IMR-90 (cell line): ENCODE results near the gene MILR1. TPM values are rescaled to one million over a fixed set of nuclear protein-coding genes. Genes with fewer than 3 reads are reported as not detected.

Experiments used
- ATAC-seq: fragments of 200-7000 bp; cut with Tn5 transposase; 2 replicates; pipeline ENCODE4 v1.9.1; 2020; ENCODE audit warnings: low read depth, mild to moderate bottlenecking, moderate library complexity
- BruUV-seq: library from RNA; stranded (reverse); fragments of 400-500 nt; replicated peaks from 2 replicates; lab custom pipeline; 2021; lab: Mats Ljungman, UMichigan
- CTCF ChIA-PET: fragments of 300-600 bp; formaldehyde crosslinking; extraction: SDS; loops from one replicate; lab custom pipeline; 2021; ENCODE audit warnings: antibody characterized with exemption; lab: Yijun Ruan, JAX
- POLR2A ChIA-PET: fragments of 300-600 bp; sonication (Branson Sonifier 250); formaldehyde crosslinking; loops from one replicate; lab custom pipeline; 2022; ENCODE audit warnings: antibody characterized with exemption; ENCODE audit not compliant: unreplicated experiment; lab: Charles Lee
- DNase-seq: peaks from one replicate; pipeline ENCODE4 v3.0.0; 2013
- H2AFZ ChIP-seq: replicated peaks from 2 replicates; pipeline ENCODE3; 2013; ENCODE audit warnings: low read length, mild to moderate bottlenecking; ENCODE audit not compliant: poor library complexity
- H2AK5ac ChIP-seq: 2 replicates; pipeline ENCODE4 v1.6.1; 2013; ENCODE audit warnings: low read depth, low read length, inconsistent platforms
- H2AK9ac ChIP-seq: replicated peaks from 2 replicates; pipeline ENCODE3; 2013; ENCODE audit warnings: mild to moderate bottlenecking, low read depth, low read length, moderate library complexity; ENCODE audit not compliant: poor library complexity
- H2BK120ac ChIP-seq: 2 replicates; pipeline ENCODE4 v1.6.1; 2013; ENCODE audit warnings: low read depth, low read length, inconsistent platforms
- H2BK15ac ChIP-seq: 3 replicates; pipeline ENCODE4 v1.6.1; 2013; ENCODE audit warnings: low read depth, low read length, inconsistent platforms
- H2BK20ac ChIP-seq: 2 replicates; pipeline ENCODE4 v1.6.1; 2013; ENCODE audit warnings: low read depth, mild to moderate bottlenecking, inconsistent platforms, low read length, moderate library complexity
- H2BK5ac ChIP-seq: 2 replicates; pipeline ENCODE4 v1.6.1; 2013; ENCODE audit warnings: mild to moderate bottlenecking, low read depth, low read length, inconsistent platforms; ENCODE audit not compliant: poor library complexity, severe bottlenecking
- H3K14ac ChIP-seq: replicated peaks from 2 replicates; pipeline ENCODE4 v1.6.1; 2013; ENCODE audit warnings: low read depth, low read length, inconsistent platforms
- H3K18ac ChIP-seq: 2 replicates; pipeline ENCODE4 v1.6.1; 2013; ENCODE audit warnings: low read depth, low read length, control low read depth
- H3K23ac ChIP-seq: 2 replicates; pipeline ENCODE4 v1.6.1; 2013; ENCODE audit warnings: low read depth, low read length, inconsistent platforms
- H3K27ac ChIP-seq: 2 replicates; pipeline ENCODE4 v1.5.1; 2013; ENCODE audit warnings: mild to moderate bottlenecking, control low read depth, low read length; ENCODE audit not compliant: insufficient read depth
- H3K27me3 ChIP-seq: 2 replicates; pipeline ENCODE4 v1.6.1; 2013; ENCODE audit warnings: low read length; ENCODE audit not compliant: control insufficient read depth, insufficient read depth
- H3K36me3 ChIP-seq: 2 replicates; pipeline ENCODE4 v1.6.1; 2013; ENCODE audit warnings: low read length, mixed read lengths; ENCODE audit not compliant: control insufficient read depth, insufficient read depth
- H3K4ac ChIP-seq: 2 replicates; pipeline ENCODE4 v1.6.1; 2013; ENCODE audit warnings: low read depth, low read length, inconsistent platforms
- H3K4me1 ChIP-seq: 2 replicates; pipeline ENCODE4 v1.6.1; 2013; ENCODE audit warnings: low read length, mixed read lengths; ENCODE audit not compliant: control insufficient read depth, insufficient read depth
- H3K4me2 ChIP-seq: 2 replicates; pipeline ENCODE4 v1.6.1; 2013; ENCODE audit warnings: low read depth, mild to moderate bottlenecking, control low read depth, low read length, moderate library complexity
- H3K4me3 ChIP-seq: 2 replicates; pipeline ENCODE4 v1.5.1; 2013; ENCODE audit warnings: low read depth, mild to moderate bottlenecking, control low read depth, low read length, moderate library complexity; ENCODE audit not compliant: insufficient read depth
- H3K56ac ChIP-seq: 2 replicates; pipeline ENCODE4 v1.6.1; 2013; ENCODE audit warnings: low read length, inconsistent platforms; ENCODE audit not compliant: insufficient read depth; ENCODE audit errors: extremely low read depth
- H3K79me1 ChIP-seq, 2 experiments: 2 replicates each; pipeline ENCODE4 v1.6.1; 2013; ENCODE audit warnings: low read length in 2 of 2, inconsistent platforms in 1 of 2, low read depth in 1 of 2
- H3K9ac ChIP-seq: 2 replicates; pipeline ENCODE4 v1.6.1; 2013; ENCODE audit warnings: low read depth, low read length, control low read depth
- H3K9me1 ChIP-seq: 2 replicates; pipeline ENCODE4 v1.6.1; 2013; ENCODE audit warnings: low read length, inconsistent platforms; ENCODE audit not compliant: insufficient read depth
- H3K9me3 ChIP-seq: 2 replicates; pipeline ENCODE4 v1.6.1; 2013; ENCODE audit warnings: low read length; ENCODE audit not compliant: control insufficient read depth, insufficient read depth
- H4K20me1 ChIP-seq: 2 replicates; pipeline ENCODE4 v1.6.1; 2013; ENCODE audit warnings: low read length, inconsistent platforms; ENCODE audit not compliant: insufficient read depth
- H4K5ac ChIP-seq: 2 replicates; pipeline ENCODE4 v1.6.1; 2013; ENCODE audit warnings: mild to moderate bottlenecking, low read depth, low read length, control low read depth
- H4K8ac ChIP-seq, 2 experiments: 2 replicates each; pipeline ENCODE4 v1.6.1; 2013; ENCODE audit warnings: low read depth in 2 of 2, low read length in 2 of 2, control low read depth in 1 of 2, inconsistent platforms in 1 of 2
- H4K91ac ChIP-seq: 2 replicates; pipeline ENCODE4 v1.6.1; 2013; ENCODE audit warnings: low read depth, low read length, inconsistent platforms; ENCODE audit not compliant: insufficient read depth
- MAZ ChIP-seq: IDR thresholded peaks from 2 replicates; pipeline ENCODE4 v1.6.1; 2012; ENCODE audit warnings: low read depth, mild to moderate bottlenecking, low read length, improper control_type of control experiment, moderate library complexity, borderline replicate concordance
- MXI1 ChIP-seq: IDR thresholded peaks from 2 replicates; pipeline ENCODE4 v1.6.1; 2012; ENCODE audit warnings: low read depth, mild to moderate bottlenecking, low read length, moderate library complexity, borderline replicate concordance
- NFE2L2 ChIP-seq: fragments of 150-350 bp; IDR thresholded peaks from 2 replicates; pipeline ENCODE4 v1.6.1; 2016; ENCODE audit warnings: low read depth, mild to moderate bottlenecking, low read length
- RCOR1 ChIP-seq: IDR thresholded peaks from 2 replicates; pipeline ENCODE4 v1.6.1; 2012; ENCODE audit warnings: mild to moderate bottlenecking, low read length, improper control_type of control experiment; ENCODE audit not compliant: insufficient replicate concordance
- SMC3 ChIP-seq: fragments of 150-350 bp; IDR thresholded peaks from 2 replicates; pipeline ENCODE4 v1.6.1; 2016; ENCODE audit warnings: low read depth, mild to moderate bottlenecking, antibody characterized with exemption, low read length, moderate library complexity
- WGBS, 2 experiments: methylation state at CpG; one replicate each; pipeline versions ENCODE4 v1.1.5 to v1.1.7; 2013; ENCODE audit warnings: missing lambda C conversion rate in 2 of 2; ENCODE audit not compliant: insufficient read length in 1 of 2; ENCODE audit errors: extremely low coverage in 2 of 2; 5-methylcytosine and 5-hydroxymethylcytosine counted together
- dilution Hi-C: fragments of 300-500 bp; cut with HindIII; formaldehyde crosslinking; loops from one replicate; pipeline ENCODE4 v1.14.3; 2018; ENCODE audit warnings: low sequenced_read_pairs; ENCODE audit not compliant: unreplicated experiment
- in situ Hi-C: fragments of 300-500 bp; cut with MboI; formaldehyde crosslinking; loops from 3 replicates; pipeline ENCODE4 v1.14.3; 2019; ENCODE audit warnings: low sequenced_read_pairs, inconsistent platforms, mixed read lengths
- intact Hi-C: fragments of 100-400 bp; cut with micrococcal nuclease; formaldehyde crosslinking; loops from 2 replicates; pipeline ENCODE4 v1.10.0; 2022
- polyA plus RNA-seq, 3 experiments: library from polyadenylated mRNA; depleted of rRNA; stranded (reverse); fragments of >200 nt; gene quantifications; 2 replicates each; pipeline ENCODE4 v1.2.3, GENCODE V29; 2012; ENCODE audit warnings: low replicate concordance in 1 of 3
- total RNA-seq: library from RNA; depleted of rRNA; stranded (reverse); fragments of >200 nt; gene quantifications from 2 replicates; pipeline ENCODE4 v1.2.3, GENCODE V29; 2012
- TF ChIP-seq, protein P1 (sequence below): conservative IDR thresholded peaks from 2 replicates; pipeline ENCODE4 v1.5.1; 2012; ENCODE audit warnings: mild to moderate bottlenecking, low read depth, low read length, improper control_type of control experiment
- TF ChIP-seq, protein P2 (sequence below): fragments of 150-350 bp; IDR thresholded peaks from 2 replicates; pipeline ENCODE4 v1.6.1; 2017; ENCODE audit warnings: mild to moderate bottlenecking, antibody characterized with exemption, low read length, low read depth

The MILR1 gene
- total and polyA plus RNA-seq, 2 of the 4 experiments (the other 2 are of a cell fraction), result 0.36 to 0.44 TPM

DNA sequence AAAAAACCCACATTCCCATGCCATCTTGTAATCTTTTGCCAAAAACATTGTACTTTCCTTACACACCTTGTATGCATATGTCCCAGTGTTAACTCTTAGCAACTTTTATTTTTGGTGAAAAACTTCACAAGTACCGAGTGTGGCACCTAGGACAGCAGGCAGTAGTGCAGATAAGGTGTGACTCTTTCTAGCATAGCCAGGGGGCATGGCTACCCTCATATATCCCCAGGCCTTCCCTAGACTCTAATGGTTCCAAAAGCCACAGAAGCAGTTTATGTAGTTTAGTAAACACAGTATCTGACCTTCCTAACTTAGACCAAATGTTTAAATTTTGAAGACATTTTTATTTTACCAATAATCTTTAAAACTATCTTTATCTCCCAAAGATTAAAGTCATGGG, 20.5 kb upstream of the MILR1 start:
- dilution Hi-C loops (no loop called here), intact Hi-C loops (no loop called here), in situ Hi-C loops (no loop called here)
- POLR2A ChIA-PET, result no interaction called here
- Histone ChIP-seq H3K4me3 (no peak overlapping the region), H3K9ac (no peak overlapping the region), H2AFZ (no peak overlapping the region), H2BK120ac (no peak overlapping the region), H3K4me2 (no peak overlapping the region), H3K9me1 (no peaks in the 10 kb centered on the region), H2AK5ac (no peak overlapping the region), H2BK5ac (no peak overlapping the region), H3K56ac (no peak overlapping the region), H4K5ac (no peak overlapping the region), H3K36me3 (no peaks in the 10 kb centered on the region), H3K27ac (no peak overlapping the region), H3K27me3 (peaks cover 24% of the 10 kb centered on the region), H3K18ac (no peak overlapping the region), H4K20me1 (no peaks in the 10 kb centered on the region), H2BK15ac (no peak overlapping the region), H4K91ac (no peak overlapping the region), H3K4me1 (peaks cover 2% of the 10 kb centered on the region; the same call in 1 of the 2 replicates), H2BK20ac (no peak overlapping the region), H2AK9ac (no peak overlapping the region), H3K79me1 (no peaks in the 10 kb centered on the region), H3K23ac (no peak overlapping the region; the same call in 1 of the 2 replicates), H3K4ac (no peak overlapping the region), H3K9me3 (no peaks in the 10 kb centered on the region), H3K14ac (no peak overlapping the region), H4K8ac (no peak overlapping the region)
- BruUV-seq, result no TSS peak
- ATAC-seq (no peak), DNase-seq (no peak)
- CTCF ChIA-PET, result interaction anchor here (1.4 kb wide), 1 partner anchor 63 kb away, joined by 4 read pairs; no protein-coding TSS in a partner anchor
- TF ChIP-seq SMC3 (no peak), NFE2L2 (no peak), MXI1 (no peak), RCOR1 (no peak), MAZ (no peak)
- TF ChIP-seq, protein P1, sequence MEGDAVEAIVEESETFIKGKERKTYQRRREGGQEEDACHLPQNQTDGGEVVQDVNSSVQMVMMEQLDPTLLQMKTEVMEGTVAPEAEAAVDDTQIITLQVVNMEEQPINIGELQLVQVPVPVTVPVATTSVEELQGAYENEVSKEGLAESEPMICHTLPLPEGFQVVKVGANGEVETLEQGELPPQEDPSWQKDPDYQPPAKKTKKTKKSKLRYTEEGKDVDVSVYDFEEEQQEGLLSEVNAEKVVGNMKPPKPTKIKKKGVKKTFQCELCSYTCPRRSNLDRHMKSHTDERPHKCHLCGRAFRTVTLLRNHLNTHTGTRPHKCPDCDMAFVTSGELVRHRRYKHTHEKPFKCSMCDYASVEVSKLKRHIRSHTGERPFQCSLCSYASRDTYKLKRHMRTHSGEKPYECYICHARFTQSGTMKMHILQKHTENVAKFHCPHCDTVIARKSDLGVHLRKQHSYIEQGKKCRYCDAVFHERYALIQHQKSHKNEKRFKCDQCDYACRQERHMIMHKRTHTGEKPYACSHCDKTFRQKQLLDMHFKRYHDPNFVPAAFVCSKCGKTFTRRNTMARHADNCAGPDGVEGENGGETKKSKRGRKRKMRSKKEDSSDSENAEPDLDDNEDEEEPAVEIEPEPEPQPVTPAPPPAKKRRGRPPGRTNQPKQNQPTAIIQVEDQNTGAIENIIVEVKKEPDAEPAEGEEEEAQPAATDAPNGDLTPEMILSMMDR, result no peak
- TF ChIP-seq, protein P2, sequence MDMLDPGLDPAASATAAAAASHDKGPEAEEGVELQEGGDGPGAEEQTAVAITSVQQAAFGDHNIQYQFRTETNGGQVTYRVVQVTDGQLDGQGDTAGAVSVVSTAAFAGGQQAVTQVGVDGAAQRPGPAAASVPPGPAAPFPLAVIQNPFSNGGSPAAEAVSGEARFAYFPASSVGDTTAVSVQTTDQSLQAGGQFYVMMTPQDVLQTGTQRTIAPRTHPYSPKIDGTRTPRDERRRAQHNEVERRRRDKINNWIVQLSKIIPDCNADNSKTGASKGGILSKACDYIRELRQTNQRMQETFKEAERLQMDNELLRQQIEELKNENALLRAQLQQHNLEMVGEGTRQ, result no peak
- WGBS, 2 experiments, result no CpG with 5 or more reads among the region's 1 CpG
